Measurements from ENCODE around the gene GTF2A2.
"Not testable (repeated sequence)": the region's sequence is repeated elsewhere in the genome, so short reads cannot be mapped to it uniquely, and the experiment has no call there.

GTF2A2 gene

DNA sequence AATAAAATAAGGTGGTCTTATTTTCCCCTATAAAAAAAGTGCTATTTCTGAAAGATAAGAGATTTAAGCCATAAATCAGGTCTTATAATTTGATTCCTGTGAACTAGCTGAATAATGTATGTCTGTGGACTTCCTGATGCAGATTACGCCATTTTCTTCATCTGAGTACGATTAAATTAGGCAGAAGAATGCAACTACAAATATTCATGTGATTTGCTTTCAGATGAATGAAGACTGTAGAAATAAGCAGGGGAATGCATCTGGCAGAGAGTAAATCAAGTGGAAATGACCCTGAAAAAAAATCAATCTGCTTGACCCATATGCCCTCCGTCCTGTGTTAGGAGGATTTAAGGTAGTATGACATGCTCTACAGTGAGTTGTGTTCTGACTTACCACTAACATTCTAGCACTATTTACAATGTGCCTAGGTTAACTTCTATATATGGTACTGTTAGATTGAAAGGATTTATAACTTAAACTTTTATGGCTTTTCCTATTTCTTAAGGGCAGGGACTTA lies 17.1 kb upstream of the GTF2A2 start:
- no peak for DNase-seq (ENCODE audit: low read depth in 2 of 2)

DNA sequence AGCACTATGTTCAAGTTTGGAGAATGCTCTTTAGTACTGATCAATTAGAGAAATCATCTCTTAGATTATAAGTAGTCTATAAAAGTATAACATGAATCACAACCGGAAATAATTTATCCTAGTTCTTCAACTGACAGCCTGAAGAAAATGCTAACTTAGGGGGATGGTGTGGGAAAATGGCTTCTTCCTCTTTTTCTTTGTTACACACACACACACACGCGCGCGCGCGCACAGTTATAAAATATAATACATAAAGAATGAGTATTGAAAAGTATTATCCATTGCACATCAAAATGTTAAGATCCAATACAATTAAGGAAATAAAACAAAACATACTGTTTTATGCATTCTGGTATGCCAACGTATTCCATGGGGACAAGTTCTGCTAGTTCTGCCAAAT lies 11.2 kb upstream of the GTF2A2 start:
- no peak for DNase-seq (ENCODE audit: low read depth in 2 of 2)

DNA sequence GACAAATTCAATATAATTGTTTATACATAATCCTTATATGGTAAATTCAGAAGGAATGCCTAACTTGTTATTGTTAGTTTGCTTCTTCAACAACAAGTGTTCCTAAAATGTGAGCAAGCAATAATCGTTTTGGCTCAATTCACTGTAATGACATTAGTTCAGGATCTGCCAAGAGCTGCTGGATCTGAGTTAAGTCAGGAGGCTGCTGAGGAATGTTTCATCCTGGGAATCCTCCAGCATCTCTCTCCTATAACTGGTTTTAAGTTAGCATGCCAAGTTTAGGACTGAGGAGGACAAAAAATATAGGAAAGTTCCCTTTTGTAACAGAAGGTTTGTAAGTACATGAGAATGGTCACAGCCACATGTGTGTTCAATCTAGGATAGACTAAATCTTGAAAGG lies 4.9 kb upstream of the GTF2A2 start:
- DNase-seq (ENCODE audit: low read depth in 2 of 2), result no peak

DNA sequence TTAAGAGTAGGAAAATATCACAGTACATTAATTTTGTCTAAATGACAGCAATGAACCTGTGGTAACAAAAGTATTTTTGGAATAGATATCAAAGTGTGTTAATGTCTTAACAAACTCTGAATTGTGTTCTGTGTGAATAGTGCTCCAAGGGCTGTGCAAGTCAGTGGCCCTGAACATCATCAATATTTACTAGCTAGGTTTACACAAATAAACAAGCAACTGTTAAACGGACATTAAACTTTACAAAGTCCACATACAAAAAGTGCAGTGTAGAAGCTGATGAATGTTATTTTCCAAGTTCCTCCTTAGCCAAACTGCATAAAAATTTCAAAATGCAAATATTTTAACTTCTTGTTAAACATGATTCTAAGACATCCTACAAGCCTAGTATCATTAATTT lies 2.1 kb upstream of the GTF2A2 start:
- DNase-seq (ENCODE audit: low read depth in 2 of 2), result no peak

DNA sequence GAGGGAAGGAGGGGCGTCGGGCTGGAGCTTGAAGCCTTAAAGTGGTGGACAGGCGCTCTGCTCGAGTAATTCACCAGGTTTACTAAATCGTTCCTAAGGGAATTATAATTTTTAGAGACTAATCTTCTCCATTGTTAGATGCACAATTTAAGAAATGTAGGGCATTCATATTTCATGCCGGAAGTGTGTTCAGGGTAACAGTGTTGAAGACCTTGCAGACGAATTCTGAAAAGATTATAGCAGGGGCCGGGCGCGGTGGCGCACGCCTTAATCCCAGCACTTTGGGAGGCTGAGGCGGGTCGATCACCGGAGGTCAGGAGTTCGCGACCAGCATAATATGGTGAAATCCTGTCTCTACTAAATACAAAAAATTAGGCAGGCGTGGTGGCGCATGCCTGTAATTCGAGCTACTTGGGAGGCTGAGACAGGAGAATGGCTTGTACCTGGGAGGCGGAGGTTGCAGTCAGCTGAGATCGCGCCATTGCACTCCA lies 365 bp upstream of the GTF2A2 start:
- DNase-seq (ENCODE audit: low read depth in 2 of 2), result no peak

DNA sequence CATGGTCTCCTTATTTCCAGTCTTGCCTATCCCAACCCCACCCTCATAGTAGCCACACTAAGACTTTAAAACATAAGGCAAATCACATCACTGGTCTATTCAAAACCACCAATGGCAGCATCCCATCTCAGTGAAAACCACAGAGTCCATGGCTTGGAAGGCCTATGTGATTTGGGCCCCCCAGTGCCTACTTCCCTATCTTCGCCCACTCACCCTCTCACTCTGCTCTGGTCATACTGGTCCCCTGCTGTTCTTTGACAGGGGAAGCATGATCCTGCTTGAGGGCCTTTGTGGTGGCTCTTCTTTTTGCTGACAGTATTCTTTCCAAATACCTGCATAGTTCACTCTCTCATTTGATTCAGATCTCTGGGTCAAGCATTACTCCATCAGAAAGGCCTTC lies 3.3 kb downstream of the GTF2A2 start:
- DNase-seq (ENCODE audit: low read depth in 2 of 2), result no peak

DNA sequence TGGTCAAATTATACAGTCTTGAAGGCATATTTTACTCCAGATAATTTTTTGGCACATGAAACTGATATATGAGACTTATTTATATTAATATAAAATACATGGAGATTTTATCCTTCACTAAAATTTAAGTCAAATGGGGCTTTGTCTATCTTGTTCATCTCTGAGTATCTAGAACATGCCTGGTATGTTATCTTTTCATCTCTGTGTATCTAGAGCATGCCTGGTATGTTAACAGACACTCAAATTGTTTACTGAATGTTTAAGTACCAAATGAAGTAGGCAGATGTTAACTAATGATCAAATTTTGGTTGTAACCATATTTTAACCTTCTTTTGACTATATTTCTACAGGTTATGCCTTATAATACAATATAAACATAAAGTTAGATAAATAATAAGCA lies 7.7 kb downstream of the GTF2A2 start:
- no peak for DNase-seq (ENCODE audit: low read depth in 2 of 2)

DNA sequence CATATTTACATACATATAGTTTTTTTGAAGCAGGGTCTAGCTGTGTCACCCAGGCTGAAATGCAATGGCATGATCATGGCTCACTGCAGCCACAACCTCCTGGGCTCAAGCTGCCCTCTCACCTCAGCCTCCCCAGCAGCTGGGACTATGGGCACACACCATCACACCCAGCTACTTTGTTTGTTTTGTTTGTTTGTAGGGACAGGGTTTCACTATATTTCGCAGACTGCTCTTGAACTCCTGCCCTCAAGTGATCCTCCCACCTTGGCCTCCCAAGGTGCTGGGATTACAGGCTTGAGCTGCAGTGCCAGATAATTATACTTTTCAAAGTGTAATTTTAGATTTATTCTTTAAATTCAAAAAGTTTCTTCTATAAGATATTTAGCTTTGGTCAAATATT lies 10.2 kb downstream of the GTF2A2 start:
- no peak for DNase-seq (ENCODE audit: low read depth in 2 of 2)

DNA sequence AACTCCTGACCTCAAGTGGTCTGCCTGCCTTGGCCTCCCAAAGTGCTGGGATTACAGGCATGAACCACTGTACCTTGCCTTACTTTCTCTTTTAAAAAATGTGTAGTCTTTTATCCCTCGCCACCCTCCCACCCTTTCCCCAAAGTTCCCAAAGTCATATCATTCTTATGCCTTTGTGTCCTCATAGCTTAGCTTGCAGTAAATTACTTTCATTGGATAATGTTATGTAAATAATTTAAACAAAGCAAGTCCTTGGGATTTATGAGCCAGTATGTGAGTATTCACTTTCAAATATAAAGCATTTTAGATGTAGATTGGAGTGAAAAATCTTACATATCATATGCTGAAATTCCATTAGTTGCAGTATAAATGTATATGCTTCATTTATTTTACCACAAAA lies 11.0 kb downstream of the GTF2A2 start:
- DNase-seq (ENCODE audit: low read depth in 2 of 2), result no peak

DNA sequence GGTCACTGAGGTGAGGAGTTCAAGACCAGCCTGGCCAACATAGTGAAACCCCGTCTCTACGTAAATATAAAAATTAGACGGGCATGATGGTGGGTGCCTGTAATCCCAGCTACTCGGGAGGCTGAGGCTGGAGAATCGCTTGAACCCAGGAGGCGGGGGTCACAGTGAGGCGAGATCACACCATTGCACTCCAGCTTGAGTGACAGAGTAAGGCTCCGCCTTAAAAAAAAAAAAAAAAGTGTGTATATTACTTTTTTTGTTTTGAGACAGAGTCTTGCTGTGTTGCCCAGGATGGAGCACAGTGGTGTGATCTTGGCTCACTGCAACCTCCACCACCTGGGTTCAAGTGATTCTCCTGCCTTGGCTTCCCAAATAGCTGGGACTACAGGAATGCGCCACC lies 11.5 kb downstream of the GTF2A2 start:
- DNase-seq (ENCODE audit: low read depth in 2 of 2), result not testable (repeated sequence)

DNA sequence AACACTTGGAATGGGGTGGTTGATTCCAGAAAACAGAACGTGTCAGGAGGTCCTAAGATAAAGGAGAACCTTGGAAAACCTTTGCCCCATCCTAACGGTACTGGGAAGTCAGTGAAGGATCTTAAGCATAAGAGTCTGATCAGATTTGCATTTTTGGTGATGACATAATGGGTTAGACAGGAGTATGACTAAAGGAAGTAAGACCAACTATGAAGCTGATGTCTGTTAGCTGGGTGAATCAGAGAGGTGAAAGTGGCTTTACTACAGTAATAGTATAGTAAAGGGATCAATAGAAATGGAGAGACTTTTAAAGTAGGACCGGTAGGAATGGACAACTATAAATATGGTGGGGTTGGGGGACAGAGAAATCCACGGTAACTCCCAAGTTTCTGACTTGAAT lies 12.6 kb downstream of the GTF2A2 start:
- DNase-seq (ENCODE audit: low read depth in 2 of 2), result no peak

DNA sequence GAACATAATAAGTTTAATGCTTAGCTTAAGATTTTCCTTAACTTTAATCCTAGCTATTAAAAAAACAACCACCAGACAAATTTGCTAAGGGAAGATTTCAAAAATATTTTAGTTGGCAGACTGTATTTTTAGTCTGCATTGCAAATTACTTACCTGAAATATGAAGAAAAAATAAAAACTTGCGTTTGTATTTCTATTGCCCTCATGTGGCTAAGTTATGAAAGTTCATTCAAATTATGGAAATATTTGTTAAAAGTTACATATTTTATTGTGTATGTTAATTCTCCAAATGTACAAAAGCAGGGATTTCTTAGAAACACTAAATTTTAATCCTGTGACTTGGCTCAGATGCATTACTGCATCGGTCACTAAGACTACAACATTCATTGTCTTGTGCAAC lies 15.0 kb downstream of the GTF2A2 start:
- no peak for DNase-seq (ENCODE audit: low read depth in 2 of 2)

DNA sequence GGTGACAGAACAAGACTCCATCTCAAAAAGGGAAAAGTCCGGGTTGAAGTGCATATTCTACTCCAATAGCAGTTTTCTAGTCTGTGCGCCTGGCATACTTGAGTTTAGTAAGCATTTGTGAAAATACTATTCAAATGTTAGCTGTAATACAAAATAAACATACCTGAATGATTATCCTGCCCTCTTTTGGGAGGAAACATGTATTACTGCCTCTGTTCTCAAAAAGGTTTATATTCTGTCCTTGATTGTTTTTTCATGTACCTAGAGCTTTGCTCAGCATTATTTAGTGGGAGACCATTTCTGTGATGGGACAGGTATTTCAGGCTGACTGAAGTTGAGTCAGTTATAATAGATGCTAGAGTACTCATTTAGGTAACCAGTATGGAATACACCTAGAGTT lies 19.8 kb downstream of the GTF2A2 start:
- DNase-seq (ENCODE audit: low read depth in 2 of 2), result not testable (repeated sequence)

DNA sequence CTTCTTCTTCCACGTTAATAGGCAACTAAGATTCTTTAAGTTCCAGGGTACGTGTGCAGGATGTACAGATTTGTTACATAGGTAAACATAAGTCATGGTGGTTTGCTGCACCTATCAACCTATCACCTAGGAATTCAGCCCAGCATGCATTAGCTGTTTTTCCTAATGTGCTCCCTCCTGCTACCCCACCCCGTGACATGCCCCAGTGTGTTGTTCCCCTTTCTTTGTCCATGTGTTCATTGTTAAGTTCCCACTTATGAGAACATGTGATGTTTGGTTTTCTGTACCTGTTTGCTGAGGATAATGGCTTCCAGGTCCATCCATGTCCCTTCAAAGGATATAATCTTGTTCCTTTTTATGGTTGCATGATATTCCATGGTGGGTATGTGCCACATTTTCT lies 21.1 kb downstream of the GTF2A2 start:
- DNase-seq (ENCODE audit: low read depth in 2 of 2), result no peak

DNA sequence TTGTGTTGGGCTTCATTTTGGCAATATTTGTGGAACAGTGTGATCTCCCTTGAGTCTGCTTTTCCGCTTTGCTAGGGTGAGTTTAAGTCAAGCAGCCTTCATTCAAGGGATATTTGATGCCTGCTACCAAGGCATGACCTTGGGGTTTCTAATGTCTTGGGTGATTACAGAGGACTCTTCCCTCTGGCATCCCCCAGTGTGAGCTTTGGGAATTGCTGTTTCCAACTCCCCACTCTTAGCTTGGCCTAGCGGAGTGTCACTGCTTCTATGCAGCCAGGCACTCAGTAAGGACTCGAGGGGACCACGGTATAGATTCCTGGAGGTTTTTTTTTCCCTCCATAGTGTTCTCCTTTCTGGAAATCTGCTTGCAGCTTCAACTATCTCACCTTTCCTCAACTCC lies 24.6 kb downstream of the GTF2A2 start:
- DNase-seq (ENCODE audit: low read depth in 2 of 2), result no peak

DNA sequence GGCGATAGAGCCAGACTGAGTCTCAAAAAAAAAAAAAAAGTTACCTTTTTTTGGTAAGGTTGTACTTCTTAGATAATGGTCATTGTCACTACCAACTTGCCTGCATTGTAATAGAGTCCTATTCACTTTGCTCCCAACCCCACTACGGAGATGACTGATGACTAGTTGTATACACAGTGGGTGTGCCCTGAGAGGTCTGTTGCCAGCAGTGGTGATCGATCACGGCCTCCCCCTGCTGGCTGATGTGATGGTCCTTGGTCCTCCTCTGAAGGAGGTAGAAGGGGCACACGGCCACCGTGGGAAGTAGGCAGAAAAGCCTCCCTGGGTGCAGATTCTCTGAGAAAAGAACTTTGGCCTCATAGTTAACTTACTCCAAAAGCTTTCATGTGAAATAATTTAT lies 35.0 kb downstream of the GTF2A2 start:
- DNase-seq (ENCODE audit: low read depth in 2 of 2), result peak in 1 of 2 donors; percentile 30

DNA sequence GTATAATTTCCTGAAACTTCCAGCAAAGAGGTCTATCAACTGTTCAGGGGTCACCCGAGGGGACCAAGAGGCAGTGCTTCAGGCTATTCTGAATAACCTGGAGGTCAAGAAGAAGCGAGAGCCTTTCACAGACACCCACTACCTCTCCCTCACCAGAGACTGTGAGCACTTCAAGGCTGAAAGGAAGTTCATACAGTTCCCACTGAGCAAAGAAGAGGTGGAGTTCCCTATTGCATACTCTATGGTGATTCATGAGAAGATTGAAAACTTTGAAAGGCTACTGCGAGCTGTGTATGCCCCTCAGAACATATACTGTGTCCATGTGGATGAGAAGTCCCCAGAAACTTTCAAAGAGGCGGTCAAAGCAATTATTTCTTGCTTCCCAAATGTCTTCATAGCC lies 38.9 kb downstream of the GTF2A2 start:
- no peak for DNase-seq (ENCODE audit: low read depth in 2 of 2)

DNA sequence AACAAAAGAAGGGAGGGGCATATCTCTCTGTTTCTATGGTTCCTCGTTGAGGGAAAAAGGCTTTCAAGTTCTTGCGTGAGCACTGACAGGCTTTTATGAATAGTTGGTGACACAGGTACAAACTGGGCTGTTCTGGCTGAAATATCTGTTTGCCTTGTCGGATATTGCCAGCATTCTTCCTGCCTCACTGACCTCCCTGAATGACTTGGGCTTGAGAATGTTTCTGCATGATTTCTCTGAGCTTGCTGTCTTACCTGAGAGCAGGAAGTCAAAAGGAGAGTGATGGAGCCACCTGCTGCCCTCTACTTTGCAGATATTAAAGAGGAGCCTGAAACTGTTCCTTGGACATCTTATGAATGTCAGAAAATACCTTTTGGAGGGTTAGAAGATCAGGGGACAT lies 40.9 kb downstream of the GTF2A2 start:
- no peak for DNase-seq (ENCODE audit: low read depth in 2 of 2)

DNA sequence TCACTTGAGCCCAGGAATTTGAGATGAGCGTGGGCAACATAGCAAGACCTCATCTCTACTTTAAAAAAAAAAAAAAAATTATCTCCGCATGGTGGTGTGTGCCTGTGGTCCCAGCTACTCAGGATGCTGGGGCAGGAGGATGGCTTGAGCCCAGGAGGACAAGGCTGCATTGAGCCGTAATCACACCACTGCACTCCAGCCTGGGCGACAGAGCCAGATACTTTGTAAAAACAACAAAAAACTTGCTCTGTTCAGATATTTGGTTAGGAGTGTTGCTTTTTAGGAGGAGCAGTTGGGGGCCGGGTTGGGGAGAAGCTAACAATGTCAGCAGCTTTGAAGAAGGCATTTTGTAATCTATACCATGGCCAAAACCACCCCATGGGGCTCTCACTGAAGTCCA lies 41.7 kb downstream of the GTF2A2 start:
- DNase-seq (ENCODE audit: low read depth in 2 of 2), result no peak

DNA sequence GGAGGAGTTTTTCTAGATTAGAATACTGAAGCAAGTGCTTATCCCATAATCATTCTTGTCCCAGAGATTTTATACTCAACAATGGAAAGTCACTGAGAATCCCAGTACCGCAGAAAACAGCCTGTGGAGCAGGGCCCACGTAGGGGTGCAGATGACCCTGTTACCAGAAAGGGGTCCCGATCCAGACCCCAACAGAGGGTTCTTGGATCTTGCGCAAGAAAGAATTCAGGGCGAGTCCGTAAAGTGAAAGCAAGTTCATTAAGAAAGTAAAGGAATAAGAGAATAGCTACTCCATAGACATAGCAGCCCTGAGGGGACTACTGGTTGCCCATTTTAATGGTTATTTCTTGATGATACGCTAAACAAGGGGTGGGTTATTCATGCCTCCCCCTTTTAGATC lies 43.2 kb downstream of the GTF2A2 start:
- no peak for DNase-seq (ENCODE audit: low read depth in 2 of 2)

DNA sequence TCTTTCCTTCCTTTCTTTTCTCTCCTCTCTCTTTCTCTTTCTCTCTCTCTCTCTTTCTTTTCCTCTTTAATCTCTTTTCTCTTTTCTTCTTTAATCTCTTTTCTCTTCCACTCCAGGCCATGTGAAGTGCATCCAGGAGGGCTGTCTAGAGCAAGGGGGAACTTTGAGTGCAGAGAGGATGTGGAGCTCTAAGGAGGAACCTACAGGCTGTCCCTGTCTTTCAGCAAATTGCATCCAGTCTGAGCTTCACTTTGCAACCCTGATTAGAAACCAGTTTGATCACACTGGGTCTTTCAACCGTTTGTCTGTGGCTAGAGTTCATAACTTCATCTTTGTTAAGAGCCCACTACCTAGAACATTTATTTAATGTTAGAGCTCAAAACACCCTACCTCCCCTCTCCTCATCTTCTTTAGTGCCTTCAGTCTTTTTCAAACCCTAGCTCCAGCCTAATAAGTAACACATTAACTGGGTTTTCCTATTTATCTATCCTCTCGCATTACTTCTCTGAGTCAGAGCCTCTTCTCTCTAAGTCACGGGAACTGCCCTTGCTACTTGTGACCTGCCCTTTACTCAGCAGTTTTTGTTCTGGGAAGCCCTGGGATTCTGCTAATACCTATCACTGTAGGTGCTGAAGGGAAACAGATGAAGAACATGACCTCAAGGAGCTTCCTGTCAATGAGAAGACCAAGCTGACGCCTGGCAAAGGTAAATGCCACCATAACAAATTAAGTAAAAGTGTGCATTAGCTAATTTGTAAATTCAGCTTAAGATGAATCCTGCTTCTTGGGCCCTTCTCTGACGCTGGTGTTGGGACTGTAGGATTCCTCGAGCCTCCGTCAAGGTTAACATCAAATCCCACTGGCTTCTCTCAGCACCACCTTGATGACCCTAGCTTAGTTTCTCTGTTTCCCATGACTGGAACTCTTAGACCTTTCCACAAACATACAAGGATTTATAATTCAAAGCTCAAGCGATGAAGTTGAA lies 45.7 kb downstream of the GTF2A2 start, which contains the start of gene GCNT3:
GCNT3 (plus strand) TSS at position 508 of the 985 bp plus-strand sequence. CDS start 6,456 bp downstream, outside the sequence.
- no peak for DNase-seq (ENCODE audit: low read depth in 2 of 2)

DNA sequence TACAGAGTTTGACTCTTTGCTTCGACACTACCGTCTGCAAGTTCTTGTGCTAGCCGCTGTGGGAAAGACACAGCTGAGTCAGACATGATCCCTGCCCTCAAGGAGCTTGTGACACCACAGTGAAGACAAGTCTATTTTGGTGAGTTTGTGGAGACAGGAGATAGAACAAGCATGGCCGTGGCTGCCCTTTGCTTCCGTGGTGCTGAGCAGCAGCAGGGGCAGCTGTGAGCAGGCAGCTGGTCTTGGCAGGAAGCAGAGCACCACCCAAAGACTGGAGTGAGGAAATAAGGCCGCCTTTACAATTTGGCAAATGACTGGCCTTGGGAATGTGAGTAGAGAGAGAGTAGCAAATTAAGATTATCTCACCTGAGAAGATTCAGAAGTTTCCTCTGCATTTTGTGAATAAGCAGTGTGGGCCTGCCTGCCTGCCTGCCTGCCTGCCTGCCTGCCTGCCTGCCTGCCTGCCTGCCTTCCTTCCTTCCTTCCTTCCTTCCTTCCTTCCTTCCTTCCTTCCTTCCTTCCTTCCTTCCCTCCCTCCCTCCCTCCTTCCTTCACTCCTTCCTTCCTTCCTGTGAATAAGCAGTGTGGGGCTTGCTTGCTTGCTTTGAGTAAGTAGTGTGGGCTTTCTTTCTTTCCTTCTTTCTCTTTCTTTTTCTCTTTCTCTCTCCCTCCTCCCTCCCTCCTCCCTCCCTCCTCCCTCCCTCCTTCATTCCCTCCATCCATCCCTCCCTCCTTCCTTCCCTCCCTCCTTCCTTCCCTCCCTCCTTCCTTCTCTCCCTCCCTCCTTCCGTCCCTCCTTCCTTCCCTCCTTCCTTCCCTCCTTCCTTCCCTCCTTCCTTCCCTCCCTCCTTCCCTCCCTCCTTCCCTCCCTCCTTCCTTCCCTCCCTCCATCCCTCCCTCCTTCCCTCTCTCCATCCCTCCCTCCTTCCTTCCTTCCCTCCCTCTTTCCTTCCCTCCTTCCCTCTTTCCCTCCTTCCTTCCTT lies 47.3 kb downstream of the GTF2A2 start:
- DNase-seq (ENCODE audit: low read depth in 2 of 2), result no peak

All from activated CD4-positive, alpha-beta T cell treated with anti-CD3 and anti-CD28 coated beads for 24 hours (primary cell).